ENCODE data around the gene NCAM1. TPM values are rescaled to one million over a fixed set of nuclear protein-coding genes. Genes with fewer than 3 reads are reported as not detected.

Gene NCAM1
- total and polyA plus RNA-seq, 2 of the 13 experiments (the other 11 are each of a cell fraction or from before 2014, with no cell fraction given) = 0.05 TPM; not detected in 1

GRCh38 chr11:113103932-113104690 lies 142.9 kb downstream of the NCAM1 start (continued):
- TF ChIP-seq ZNF605 (CRISPR knock-in tag; IDR thresholded peaks at IDR 0.05) (no peak), NCOR1 (IDR thresholded peaks at IDR 0.05; ENCODE audit: borderline replicate concordance, low read length) (no peak), RNF219 (CRISPR knock-in tag; IDR thresholded peaks at IDR 0.05) (no peak), PTBP1 (IDR thresholded peaks at IDR 0.05; ENCODE audit: low read depth, low read length, poor library complexity, severe bottlenecking) (no peak)

- 0% methylated on average over 4 of the region's 4 CpGs for WGBS (ENCODE audit: low lambda C conversion rate)
- in situ Hi-C loops (cut with HindIII; ENCODE audit: extremely low pct_ligation_motif_present, low pct_unique_long_range_greater_than_20kb) = no loop called here
- TF ChIP-seq ZNF720 (CRISPR knock-in tag; IDR thresholded peaks at IDR 0.05) (no peak), HNF1B (CRISPR knock-in tag; IDR thresholded peaks at IDR 0.05) (no peak), ZNF343 (CRISPR knock-in tag; IDR thresholded peaks at IDR 0.05) (no peak), ZNF629 (CRISPR knock-in tag; conservative IDR thresholded peaks at IDR 0.05) (no peak), ZNF780A (CRISPR knock-in tag; IDR thresholded peaks at IDR 0.05) (no peak), CCDC6 (CRISPR knock-in tag; IDR thresholded peaks at IDR 0.05) (no peak), HIC2 (CRISPR knock-in tag; IDR thresholded peaks at IDR 0.05; ENCODE audit: low read depth) (no peak), MAX (IDR thresholded peaks at IDR 0.05) (no peak), ZNF749 (CRISPR knock-in tag; IDR thresholded peaks at IDR 0.05; ENCODE audit: borderline replicate concordance) (no peak), ZBTB20 (CRISPR knock-in tag; IDR thresholded peaks at IDR 0.05; ENCODE audit: borderline replicate concordance, low read depth) (no peak), TARDBP (CRISPR knock-in tag; IDR thresholded peaks at IDR 0.05) (no peak), EED (CRISPR knock-in tag; IDR thresholded peaks at IDR 0.05) (no peak)
Observed at GRCh38 chr11:113104691-113105251, 143.6 kb downstream of the NCAM1 start.

More at GRCh38 chr11:113104691-113105251, 143.6 kb downstream of the NCAM1 start:
- BruUV-seq (replicated peaks) = no TSS peak
- Histone ChIP-seq H3K27ac (ENCODE audit: extremely low read length, insufficient read depth, low read length) (no peak overlapping the region), H3K79me2 (ENCODE audit: insufficient read depth, low read length) (no peaks in the 10 kb centered on the region), H3K36me3 (replicated peaks in 1 of 2; ENCODE audit: control insufficient read depth in 1 of 2, insufficient read depth in 2 of 2, low read length in 2 of 2) (no peaks in the 10 kb centered on the region), H3K27me3 (ENCODE audit: control insufficient read depth in 1 of 2, insufficient read depth in 2 of 2, low read length in 2 of 2) (no peaks in the 10 kb centered on the region), H3K4me2 (ENCODE audit: low read depth, low read length) (no peak overlapping the region), H4K20me1 (ENCODE audit: insufficient read depth, low read length) (no peaks in the 10 kb centered on the region), H3K9ac (ENCODE audit: insufficient read depth, low read depth, low read length) (no peak overlapping the region), H2AFZ (ENCODE audit: low read length) (no peak overlapping the region), H3K4me1 (ENCODE audit: insufficient read depth, low read length) (no peaks in the 10 kb centered on the region), H3K9me3 (ENCODE audit: low read length) (no peaks in the 10 kb centered on the region), H3K4me3 (replicated peaks in 1 of 3; ENCODE audit: insufficient read depth in 1 of 3, low read depth in 2 of 3, low read length in 3 of 3) (no peak overlapping the region)
- no peak for DNase-seq (ENCODE audit: low spot score)
- no peak for ATAC-seq
- ChIA-PET POLR2A (no interaction called here), CTCF (ENCODE audit: low intra/inter-chr PET ratio, low total read pairs) (no interaction called here)
- FAIRE-seq = no peak
- intact Hi-C loops (cut with micrococcal nuclease; ENCODE audit: unreplicated experiment) = no loop called here
